SHP77 (cell line): ENCODE data around the gene CSNK2A3.
"Not testable (repeated sequence)": the region's sequence is repeated elsewhere in the genome, so short reads cannot be mapped to it uniquely, and the experiment has no call there.

Experiments used
- DNase-seq, 2 experiments: peaks; one replicate each; lab custom pipeline; 2025; lab: John Stamatoyannopoulos, UW

Gene CSNK2A3

DNA sequence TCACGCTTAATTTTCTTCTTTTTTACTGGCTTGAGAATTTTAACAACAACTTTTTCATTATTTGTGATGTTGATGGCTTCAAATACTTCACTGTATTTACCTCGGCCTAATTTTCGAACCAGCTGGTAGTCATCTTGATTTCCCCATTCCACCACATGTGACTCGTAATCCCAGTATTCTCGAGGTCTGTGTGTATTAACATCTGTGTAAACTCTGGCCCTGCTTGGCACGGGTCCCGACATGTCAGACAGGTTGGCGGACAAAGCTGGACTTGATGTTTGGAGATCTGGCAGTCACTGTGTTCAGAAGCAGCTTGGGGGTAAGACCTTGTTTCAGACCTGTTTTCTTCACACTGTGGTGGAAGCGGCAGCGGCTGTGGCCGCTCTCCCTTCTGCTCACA lies at the start of gene CSNK2A3:
TSS of gene CSNK2A3 (minus strand) at position 373 of the 400 bp plus-strand sequence. CDS start at position 242, 131 bp downstream.
- DNase-seq = not testable (repeated sequence)

DNA sequence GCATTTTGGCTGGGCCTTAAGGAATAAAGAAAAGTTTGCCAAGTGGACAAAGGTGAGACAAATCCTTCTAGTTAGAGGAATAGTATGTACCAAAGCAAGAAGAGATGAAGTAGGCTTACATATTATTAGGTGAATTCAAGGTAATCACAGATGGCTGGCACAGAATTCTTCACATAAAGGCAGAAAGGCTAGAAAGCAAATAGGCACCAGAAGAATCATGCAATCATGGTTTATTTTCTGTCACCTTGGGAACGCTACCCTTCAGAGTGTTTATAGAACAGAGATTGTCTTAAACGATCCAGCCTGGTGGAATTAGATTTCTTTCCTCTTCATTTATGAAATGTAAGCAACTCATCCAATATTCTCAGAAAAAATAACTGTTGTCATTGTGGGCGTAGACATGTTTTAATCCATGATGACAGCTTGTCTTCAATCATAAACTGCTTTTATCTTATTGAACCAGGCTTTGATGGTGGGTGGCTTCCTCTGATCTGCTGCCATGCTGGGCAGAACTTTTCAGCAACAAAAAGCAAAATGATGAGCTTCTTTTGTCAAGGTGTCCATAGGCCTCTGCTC lies 49.0 kb upstream of the CSNK2A3 start:
- no peak for DNase-seq

DNA sequence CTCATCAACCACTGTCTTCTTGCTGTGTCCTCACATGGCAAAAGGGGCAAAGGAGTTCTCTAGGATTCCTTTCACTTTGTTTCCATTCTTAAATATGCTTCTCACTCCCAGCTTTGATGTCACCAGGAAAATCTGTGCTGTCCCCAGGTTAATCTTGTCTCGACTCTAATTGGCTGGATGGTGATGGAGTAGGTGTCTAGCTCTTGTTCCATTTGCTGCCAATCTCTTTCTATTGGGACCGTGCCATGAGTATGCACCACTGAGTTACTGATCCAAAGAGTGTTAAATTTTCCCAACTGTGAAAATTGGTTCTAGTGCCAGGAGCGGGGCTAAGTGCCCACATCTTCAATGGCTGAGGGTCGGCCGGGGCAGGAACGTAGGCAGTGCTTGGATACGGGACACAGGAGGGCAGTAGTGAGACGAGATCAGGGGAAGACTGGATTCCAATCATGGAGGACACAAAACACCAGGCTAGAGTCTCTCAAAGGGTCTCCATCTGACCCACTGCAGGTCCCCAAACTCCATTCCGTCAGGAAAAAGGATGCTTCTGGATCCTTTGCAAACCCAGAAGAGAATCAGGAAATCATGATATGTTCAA lies 47.7 kb upstream of the CSNK2A3 start:
- DNase-seq = no peak

DNA sequence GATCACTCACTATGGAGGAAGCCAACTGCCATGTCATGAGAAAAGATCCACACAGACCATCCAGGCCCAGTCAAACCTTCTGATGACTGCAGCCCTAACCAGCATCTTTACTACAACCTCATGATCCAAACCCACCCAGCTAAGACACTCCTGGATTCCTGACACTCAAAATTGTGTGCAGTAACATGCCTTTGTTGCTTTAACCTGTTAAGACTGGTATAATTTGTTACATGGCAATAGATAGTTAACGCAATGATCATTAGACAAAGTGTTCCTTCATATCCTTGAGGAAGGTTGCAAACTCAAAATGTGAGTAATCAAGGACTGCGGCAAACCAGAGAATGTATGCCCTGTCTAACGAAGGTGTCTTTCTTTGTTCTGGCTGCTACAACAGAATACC lies 47.1 kb upstream of the CSNK2A3 start:
- DNase-seq = no peak

- DNase-seq = no peak
These were observed 44.7 kb upstream of the CSNK2A3 start for GRCh38 chr11:11397781-11398180.

DNA sequence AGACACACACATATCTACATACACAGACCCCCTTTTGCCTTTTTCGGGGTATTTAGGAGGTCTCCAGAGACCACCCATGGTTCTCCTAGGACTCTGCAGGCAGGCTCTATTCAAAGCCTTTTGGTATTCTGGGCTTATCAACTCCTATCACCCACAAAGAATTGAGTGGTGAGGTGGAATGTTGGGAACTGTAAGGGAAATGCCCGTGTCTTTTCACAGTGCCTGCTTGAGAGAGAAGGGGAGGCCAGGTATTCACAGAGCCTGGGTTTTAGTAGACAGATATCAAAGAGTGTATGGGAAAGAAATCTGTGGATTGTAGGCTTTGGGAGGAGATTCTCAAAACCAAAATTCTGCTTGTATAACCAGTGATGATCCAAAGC lies 44.0 kb upstream of the CSNK2A3 start:
- DNase-seq = no peak

GRCh38 chr11:11396301-11397035 lies 43.4 kb upstream of the CSNK2A3 start:
- DNase-seq = no peak

DNA sequence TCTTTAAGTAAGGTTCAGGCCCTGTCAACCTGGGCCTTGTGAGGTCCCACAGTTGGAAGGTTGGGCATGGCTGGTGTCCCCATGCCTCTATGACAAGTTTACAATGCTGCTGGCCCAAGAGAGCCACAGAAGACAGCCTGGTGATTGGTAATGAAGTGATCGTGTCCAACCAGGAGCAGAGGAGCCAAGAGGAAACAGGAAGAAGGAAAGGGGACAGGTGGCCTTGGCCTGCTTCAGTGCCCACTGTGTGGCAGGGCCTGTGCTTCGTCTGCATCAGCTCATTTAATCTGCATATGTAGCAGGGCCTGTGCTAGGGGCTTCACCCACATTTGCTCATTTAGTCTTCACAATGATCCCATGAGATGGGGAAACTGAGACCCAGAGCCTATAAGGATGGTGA lies 42.1 kb upstream of the CSNK2A3 start:
- DNase-seq = no peak

- DNase-seq = no peak
These were observed 41.2 kb upstream of the CSNK2A3 start for GRCh38 chr11:11394241-11394640.

- no peak for DNase-seq
These were observed 38.9 kb upstream of the CSNK2A3 start for GRCh38 chr11:11391796-11392463.

DNA sequence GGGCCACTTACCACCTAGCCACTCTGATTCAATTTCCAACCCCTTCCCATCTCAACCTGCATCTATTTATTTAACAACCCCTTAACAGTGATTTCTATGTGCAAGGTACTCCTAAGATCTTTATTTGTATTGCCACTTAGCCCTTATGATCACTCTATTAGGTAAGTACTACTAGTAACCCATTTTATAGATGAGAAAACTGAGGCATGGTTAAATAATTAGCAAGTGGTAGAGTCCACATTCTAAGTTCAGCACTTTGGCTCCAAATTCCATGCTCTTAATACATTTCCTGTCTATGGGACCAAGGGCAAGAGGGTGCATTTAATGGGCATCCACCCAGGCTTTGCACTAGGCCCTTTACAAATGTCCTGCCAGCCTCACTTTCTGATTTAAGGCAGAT lies 38.1 kb upstream of the CSNK2A3 start:
- no peak for DNase-seq

DNA sequence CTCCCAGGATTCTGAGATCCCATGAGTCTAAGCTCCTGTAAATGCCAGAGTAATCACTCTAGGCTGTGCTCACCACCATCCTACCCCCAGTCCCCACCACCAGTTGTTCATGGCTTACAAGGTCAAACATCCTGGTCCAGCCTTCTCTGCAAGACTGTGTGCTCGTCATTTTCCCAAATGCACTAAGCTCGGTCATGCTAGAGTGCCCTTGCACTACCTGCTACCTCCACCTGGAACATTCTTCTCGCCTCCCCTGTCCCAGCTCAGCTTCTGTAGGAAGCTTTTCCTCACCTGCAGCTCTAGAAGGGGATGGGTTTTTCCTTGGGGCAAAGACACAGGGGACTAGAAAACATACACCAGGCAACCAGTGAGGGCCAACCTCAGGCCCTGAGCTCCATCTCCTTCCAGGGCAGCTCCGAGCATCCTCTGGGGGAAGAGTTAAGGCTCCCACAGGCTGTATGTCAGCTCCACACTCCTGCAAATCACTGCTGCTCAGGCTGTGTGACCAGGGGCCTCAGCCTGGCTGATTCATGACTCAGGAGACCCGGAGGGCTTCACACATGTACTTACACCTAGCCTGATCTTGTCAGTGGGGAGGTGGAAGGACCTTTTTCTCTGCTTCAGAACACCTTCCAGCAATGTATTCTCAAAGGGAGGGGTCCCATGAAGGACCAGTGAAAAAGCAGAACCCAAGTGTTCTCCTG lies 37.2 kb upstream of the CSNK2A3 start:
- no peak for DNase-seq

- DNase-seq = no peak
These were observed 36.2 kb upstream of the CSNK2A3 start for GRCh38 chr11:11389238-11389637.

DNA sequence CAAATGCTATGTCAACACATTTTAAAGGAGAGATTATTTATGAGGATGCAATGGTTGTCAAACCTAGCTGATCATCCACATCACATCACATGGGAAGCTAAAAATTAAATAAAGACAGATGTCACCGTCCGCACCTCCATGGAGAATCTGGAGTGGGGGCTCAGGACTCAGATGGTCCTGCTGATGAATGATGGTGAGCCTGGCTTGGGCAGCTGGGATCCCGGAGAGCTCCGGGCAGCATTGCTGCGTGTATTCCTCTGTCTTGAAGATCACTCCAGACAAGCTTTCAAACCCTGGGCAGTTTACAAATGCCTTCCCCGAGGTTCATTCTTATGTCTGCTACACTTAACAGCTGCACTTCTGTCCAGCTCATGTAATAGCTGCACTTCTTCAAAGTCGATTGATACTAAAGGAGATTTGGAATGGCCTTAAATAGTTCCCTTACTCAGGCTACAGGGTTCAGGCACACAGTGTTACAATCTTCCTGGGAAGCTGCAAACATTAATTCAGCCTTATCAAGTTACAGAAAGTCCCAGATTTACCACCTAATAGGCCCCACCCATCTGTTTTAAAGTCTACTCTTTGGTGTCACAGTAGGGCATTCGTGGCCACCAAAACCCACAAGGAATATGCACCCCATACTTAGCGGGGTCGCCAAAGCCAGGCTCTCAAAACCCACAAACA lies 34.7 kb upstream of the CSNK2A3 start:
- DNase-seq = no peak

DNA sequence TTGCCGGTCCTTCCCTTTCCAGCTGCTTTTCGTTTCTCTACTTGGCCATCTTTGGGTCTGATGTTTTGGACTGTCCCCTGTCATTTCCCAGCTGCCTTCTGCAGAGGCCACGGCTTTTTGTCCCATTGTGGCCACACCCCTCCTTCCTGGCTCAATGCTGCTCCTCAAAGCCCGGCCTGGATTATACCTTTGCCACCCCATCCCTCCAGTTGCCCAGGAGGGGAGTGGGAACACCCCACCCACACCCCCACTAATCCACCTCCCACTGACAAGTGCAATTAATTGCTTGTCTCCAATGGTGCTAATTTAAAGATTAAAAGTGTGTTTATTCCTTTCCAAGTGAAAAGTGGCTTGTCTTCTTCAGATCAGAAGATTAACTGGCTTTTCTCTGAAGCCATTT lies 34.2 kb upstream of the CSNK2A3 start:
- no peak for DNase-seq

GRCh38 chr11:11384829-11385228 lies 31.8 kb upstream of the CSNK2A3 start:
- no peak for DNase-seq

DNA sequence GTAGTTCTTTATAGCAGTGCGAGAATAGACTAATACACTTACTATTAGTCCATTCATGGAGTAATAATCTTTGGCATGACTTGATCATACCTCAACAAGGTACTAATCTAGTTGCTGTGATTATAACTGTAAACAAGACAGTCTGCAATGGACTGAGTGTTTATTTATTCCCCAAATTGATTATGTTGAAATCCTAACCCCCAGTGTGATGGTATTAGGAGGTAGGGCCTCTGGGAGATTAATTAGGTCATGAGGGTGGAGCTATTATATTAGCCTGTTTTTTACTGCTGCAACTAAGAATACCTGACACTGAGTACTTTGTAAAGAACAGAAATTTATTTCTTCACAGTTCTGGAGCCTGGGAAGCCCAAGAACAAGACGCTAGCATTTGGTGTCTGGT lies 30.9 kb upstream of the CSNK2A3 start:
- no peak for DNase-seq

GRCh38 chr11:11382858-11383532 lies 29.9 kb upstream of the CSNK2A3 start:
- DNase-seq = peak; percentile 50 to 58

GRCh38 chr11:11381471-11382105 lies 28.5 kb upstream of the CSNK2A3 start:
- DNase-seq = no peak

DNA sequence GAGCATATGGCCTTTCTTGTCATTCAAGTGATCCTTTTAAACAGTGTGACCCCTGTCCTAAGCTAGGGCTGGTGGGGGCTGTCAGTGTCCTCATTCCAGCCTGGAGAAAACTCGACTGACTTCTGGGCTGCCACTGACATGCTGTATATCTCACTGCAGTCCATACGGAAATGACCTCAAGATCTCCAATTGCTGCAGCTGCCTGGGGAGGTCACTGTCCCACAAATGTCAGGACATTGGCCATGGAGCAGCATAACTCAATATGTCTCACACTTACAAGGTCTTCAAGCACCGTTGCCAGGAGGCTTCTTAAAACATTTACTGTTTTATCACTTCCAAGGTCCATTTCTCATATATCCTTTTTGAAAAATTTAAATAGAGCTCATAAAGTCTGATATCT lies 27.8 kb upstream of the CSNK2A3 start:
- DNase-seq = no peak

GRCh38 chr11:11380340-11380739 lies 27.3 kb upstream of the CSNK2A3 start:
- DNase-seq = no peak
